ENCODE results near the gene PTPN14.

The PTPN14 gene

DNA sequence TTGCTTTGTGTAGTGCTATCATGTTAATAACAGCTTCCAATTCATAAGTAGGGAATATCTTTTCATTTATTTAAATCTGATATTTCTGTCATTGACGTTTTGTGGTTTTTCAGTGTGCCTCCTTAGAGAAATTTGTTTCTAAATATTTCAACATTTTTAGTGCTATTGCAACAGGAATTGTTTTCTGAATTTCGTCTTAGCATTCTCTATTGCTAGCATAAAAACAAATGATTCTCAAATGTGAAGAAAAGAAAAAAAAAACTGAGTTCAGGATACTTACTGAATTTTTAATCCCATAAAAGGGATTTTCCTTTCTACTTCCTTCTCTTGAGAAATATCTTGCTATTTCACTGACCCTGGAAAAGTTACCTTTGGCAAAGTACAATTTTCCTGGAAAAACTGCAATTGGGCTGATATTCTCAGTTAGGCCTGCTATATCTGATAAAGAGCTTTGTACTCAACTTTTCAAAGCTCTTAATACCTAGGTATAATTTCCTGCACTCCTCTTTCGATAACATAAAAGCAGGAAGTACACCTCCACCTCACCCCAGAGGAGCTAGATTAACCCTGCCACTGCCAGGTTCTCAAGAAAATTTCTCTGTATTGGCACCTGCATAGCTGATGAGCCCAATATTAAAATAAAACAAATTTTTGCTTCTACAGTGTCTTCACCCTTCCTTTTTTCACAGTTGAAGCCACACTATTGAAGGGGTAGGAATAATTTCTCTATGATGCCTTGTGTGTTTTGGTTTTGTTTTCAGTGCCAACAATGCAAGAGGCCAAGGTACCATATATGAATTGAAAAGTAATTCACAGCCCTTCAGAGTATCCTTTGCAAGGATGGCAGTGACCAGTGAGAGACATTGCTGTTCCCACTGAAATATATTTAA is 35.6 kb downstream of the PTPN14 start:
- H3K4me3 ChIP-seq (ENCODE audit: low read depth, low read length): no peak overlapping the region
- TF ChIP-seq CTCF (IDR thresholded peaks at IDR 0.05; ENCODE audit: insufficient read depth, low read depth, low read length, missing control alignments): no peak
- DNase-seq (ENCODE audit: low read depth): no peak

GRCh38 chr1:214514819-214515383 is 36.5 kb downstream of the PTPN14 start:
- TF ChIP-seq CTCF (IDR thresholded peaks at IDR 0.05; ENCODE audit: insufficient read depth, low read depth, low read length, missing control alignments): no peak
- DNase-seq (ENCODE audit: low read depth): no peak
- H3K4me3 ChIP-seq (ENCODE audit: low read depth, low read length): no peak overlapping the region

DNA sequence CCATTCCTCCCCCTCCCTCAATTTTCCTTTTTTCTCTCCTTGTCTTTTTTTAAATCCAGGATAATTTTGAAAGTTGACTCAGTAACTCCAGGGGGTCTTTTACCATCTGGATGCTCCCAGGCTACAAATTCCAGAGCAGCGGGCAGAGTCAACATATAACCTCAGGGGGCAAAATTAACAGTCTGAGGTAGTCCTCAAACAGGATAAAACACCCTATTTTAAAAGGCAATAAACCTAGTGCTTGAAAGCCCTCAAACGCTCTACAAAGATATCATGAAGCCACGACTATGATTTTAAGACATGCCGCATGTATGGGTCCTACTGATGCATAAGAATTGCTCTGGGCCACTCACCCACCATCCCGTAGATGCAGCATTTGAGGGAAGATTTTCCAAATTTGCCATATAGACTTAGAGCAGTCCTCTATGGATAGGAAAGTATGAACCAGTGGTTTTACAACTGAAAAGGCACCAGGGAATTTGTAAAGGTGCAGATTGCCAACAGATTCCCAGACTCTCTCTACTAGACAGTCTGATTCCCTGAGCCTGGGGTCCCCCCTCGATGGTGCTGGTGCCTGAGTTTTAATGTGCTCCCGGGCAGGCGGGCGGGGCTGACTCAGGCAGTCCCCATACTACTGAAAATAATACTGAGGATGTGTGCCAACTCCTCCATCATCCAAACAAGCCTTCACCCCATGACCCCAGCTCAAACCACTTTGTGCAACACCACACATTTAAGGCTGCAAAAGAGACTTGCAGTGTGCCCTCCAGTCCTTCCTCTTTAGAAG is 37.2 kb downstream of the PTPN14 start:
- TF ChIP-seq CTCF (IDR thresholded peaks at IDR 0.05; ENCODE audit: insufficient read depth, low read depth, low read length, missing control alignments): no peak
- no peak for DNase-seq (ENCODE audit: low read depth)
- H3K4me3 ChIP-seq (ENCODE audit: low read depth, low read length): no peak overlapping the region

GRCh38 chr1:214513394-214513793 is 38.0 kb downstream of the PTPN14 start:
- no peak for TF ChIP-seq CTCF (IDR thresholded peaks at IDR 0.05; ENCODE audit: insufficient read depth, low read depth, low read length, missing control alignments)
- no peak overlapping the region for H3K4me3 ChIP-seq (ENCODE audit: low read depth, low read length)
- DNase-seq (ENCODE audit: low read depth): no peak

DNA sequence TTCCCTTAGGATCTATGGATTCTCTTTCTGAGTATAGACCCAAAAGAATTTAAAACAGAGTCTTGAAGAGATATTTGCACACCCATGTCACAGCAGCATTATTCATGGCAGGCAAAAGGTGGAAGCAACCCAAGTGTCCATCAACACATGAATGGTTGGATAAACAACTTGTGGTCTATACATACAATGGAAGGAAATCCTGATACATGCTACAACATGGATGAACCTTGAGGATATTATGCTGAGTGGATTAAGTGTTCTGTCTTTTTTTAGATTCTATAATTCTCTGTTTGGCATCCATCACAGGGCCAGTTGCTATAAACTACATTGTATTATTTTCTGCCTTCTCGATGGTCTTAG is 39.8 kb downstream of the PTPN14 start:
- no peak overlapping the region for H3K4me3 ChIP-seq (ENCODE audit: low read depth, low read length)
- no peak for DNase-seq (ENCODE audit: low read depth)
- TF ChIP-seq CTCF (IDR thresholded peaks at IDR 0.05; ENCODE audit: insufficient read depth, low read depth, low read length, missing control alignments): no peak

DNA sequence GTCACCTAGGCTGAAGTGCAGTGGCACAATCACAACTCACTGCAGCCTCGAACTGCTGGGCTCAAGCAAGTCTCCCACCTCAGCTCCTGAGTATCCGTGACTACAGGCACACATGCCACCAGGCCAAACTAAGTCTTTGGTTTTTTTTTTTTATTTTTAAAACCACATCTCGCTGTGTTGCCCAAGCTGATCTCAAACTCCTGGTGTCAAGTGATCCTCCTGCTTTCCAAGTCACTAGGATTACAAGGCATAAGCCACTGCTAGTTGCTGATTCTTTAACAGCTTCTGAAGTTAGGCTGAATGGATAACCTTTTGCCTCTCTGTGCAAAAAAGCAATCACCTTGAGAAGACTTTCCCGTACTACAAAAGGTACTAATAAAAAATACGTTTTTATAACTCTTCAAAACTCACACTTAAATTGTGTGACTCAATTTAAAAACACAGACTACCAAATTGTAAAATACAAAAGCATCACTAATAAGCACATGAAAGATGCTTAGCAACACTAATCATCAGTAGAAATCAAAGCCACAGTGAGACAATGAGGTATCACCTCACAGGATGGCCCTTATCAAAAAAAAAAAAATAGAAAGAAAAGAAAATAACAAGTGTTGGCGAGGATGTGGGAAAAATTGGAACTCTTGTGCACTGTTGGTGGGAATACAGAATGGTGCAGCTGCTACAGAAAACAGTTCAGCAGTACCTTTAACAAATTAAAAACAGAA is 40.3 kb downstream of the PTPN14 start:
- TF ChIP-seq CTCF (IDR thresholded peaks at IDR 0.05; ENCODE audit: insufficient read depth, low read depth, low read length, missing control alignments): no peak
- H3K4me3 ChIP-seq (ENCODE audit: low read depth, low read length): no peak overlapping the region
- DNase-seq (ENCODE audit: low read depth): no peak
